Mesendoderm (in vitro differentiated cells): ENCODE data around the gene TRIM52.
"Not testable (repeated sequence)": the region's sequence is repeated elsewhere in the genome, so short reads cannot be mapped to it uniquely, and the experiment has no call there.

Source experiments
- DNase-seq: peaks from one replicate; pipeline ENCODE4 v3.0.0; 2013
- H2AK5ac ChIP-seq: 2 replicates; pipeline ENCODE4 v1.6.1; 2013; ENCODE audit warnings: low read length, inconsistent platforms
- H2BK120ac ChIP-seq: 2 replicates; pipeline ENCODE4 v1.6.1; 2013; ENCODE audit warnings: low read depth, mild to moderate bottlenecking, low read length, moderate library complexity, mixed read lengths
- H2BK15ac ChIP-seq: replicated peaks from 2 replicates; pipeline ENCODE4 v1.6.1; 2013; ENCODE audit warnings: low read depth, mild to moderate bottlenecking, moderate library complexity
- H2BK5ac ChIP-seq: 2 replicates; pipeline ENCODE4 v1.6.1; 2013; ENCODE audit warnings: low read length, inconsistent platforms
- H3K18ac ChIP-seq: 2 replicates; pipeline ENCODE4 v1.6.1; 2013; ENCODE audit warnings: mild to moderate bottlenecking, low read length, mixed read lengths
- H3K23ac ChIP-seq: one replicate; pipeline ENCODE4 v1.6.1; 2013; ENCODE audit warnings: low read length
- H3K27ac ChIP-seq: 2 replicates; pipeline ENCODE4 v1.5.1; 2013; ENCODE audit warnings: low read depth, mild to moderate bottlenecking, inconsistent platforms, low read length, moderate library complexity
- H3K27me3 ChIP-seq: 2 replicates; pipeline ENCODE4 v1.6.1; 2013; ENCODE audit warnings: low read length, control low read depth, mild to moderate bottlenecking, inconsistent platforms; ENCODE audit not compliant: insufficient read depth, poor library complexity
- H3K36me3 ChIP-seq: 2 replicates; pipeline ENCODE4 v1.6.1; 2013; ENCODE audit warnings: low read length, inconsistent platforms; ENCODE audit not compliant: control insufficient read depth, insufficient read depth
- H3K4ac ChIP-seq: one replicate; pipeline ENCODE4 v1.6.1; 2013; ENCODE audit warnings: low read depth, mild to moderate bottlenecking, low read length, moderate library complexity
- H3K4me1 ChIP-seq: 2 replicates; pipeline ENCODE4 v1.6.1; 2013; ENCODE audit warnings: low read depth, low read length, inconsistent platforms; ENCODE audit not compliant: control insufficient read depth
- H3K4me2 ChIP-seq: 2 replicates; pipeline ENCODE4 v1.6.1; 2013; ENCODE audit warnings: low read length
- H3K4me3 ChIP-seq: 2 replicates; pipeline ENCODE4 v1.5.1; 2013; ENCODE audit warnings: mild to moderate bottlenecking, low read length
- H3K56ac ChIP-seq: one replicate; pipeline ENCODE4 v1.6.1; 2013; ENCODE audit warnings: low read length
- H3K79me1 ChIP-seq: 2 replicates; pipeline ENCODE4 v1.6.1; 2013; ENCODE audit warnings: low read length, inconsistent platforms
- H3K79me2 ChIP-seq: 2 replicates; pipeline ENCODE4 v1.6.1; 2013; ENCODE audit warnings: mild to moderate bottlenecking, low read length; ENCODE audit not compliant: control insufficient read depth, insufficient read depth
- H3K9ac ChIP-seq: 2 replicates; pipeline ENCODE4 v1.6.1; 2013; ENCODE audit warnings: low read length, inconsistent platforms
- H4K5ac ChIP-seq: one replicate; pipeline ENCODE4 v1.6.1; 2013; ENCODE audit warnings: low read length
- H4K8ac ChIP-seq: one replicate; pipeline ENCODE4 v1.6.1; 2013; ENCODE audit warnings: low read depth, mild to moderate bottlenecking, control low read depth, low read length, moderate library complexity
- WGBS: extraction: QIAGEN DNeasy Blood & Tissue Kit; methylation state at CpG from one replicate; pipeline ENCODE4 v1.1.7; 2013; ENCODE audit warnings: low lambda C conversion rate, missing lambda C conversion rate; ENCODE audit not compliant: insufficient coverage; ENCODE audit errors: extremely low coverage; 5-methylcytosine and 5-hydroxymethylcytosine counted together

The TRIM52 gene

DNA sequence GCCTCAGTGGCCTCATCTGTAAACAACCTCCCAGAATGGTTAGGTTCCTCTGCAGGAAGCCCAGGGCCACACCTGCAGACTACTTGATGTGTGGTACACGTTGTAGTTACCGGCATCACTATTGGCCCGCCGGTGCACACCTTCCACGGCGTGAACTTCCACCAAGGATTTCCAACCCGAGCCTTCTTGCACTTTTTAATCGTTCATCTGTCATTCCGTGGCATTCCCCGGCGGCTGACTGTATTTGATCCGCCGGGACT, 43.2 kb downstream of the TRIM52 start:
- Histone ChIP-seq H3K4me1 (peaks cover 1% of the 10 kb centered on the region), H4K5ac (no peak overlapping the region), H3K4me2 (peak overlapping the region; percentile 82), H4K8ac (no peak overlapping the region), H3K9ac (peak overlapping the region; percentile 33), H2AK5ac (no peak overlapping the region), H3K27me3 (no peaks in the 10 kb centered on the region), H2BK15ac (no peak overlapping the region), H2BK120ac (no peak overlapping the region), H3K56ac (no peak overlapping the region), H3K79me2 (no peaks in the 10 kb centered on the region), H3K4ac (no peak overlapping the region), H3K23ac (no peak overlapping the region), H3K27ac (no peak overlapping the region), H3K4me3 (peak overlapping the region; percentile 24), H3K79me1 (no peaks in the 10 kb centered on the region), H2BK5ac (no peak overlapping the region), H3K36me3 (no peaks in the 10 kb centered on the region), H3K18ac (no peak overlapping the region)
- no peak for DNase-seq
- WGBS, result no CpG with 5 or more reads among the region's 13 CpGs

DNA sequence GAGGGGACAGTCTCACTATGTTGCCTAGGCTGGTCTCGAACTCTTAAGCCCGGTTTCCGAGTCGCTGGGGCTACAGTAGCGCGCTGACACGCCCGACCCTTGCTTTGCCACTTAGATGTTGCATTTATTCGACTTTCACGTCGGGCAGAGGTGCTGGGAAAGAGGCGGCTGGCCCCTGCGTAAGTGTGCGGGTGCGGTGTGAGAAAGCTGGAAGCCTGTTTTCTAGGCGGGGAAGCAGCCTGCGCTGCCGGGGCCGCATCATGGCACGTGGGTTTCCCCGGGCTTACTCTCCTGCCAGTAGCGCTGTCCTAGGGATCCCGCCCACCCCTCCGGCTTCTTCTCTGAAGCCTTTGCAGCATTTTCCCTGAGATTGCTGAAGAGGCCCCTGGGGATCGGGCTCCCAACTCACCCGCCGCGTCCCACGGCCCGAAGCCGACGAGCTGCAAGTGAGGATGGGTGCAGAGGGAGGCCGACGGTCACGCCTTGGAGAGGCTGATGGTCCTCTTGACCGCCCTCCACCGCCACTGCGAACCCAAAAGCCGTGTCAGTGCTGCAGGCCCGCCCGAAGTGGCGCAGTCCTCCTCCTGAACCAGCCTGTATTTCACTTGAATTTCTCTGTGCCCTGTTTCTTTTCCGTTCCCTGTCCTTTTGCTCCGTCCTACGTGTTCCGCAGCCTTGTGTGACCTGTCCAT, 43.7 kb downstream of the TRIM52 start:
- H3K4me3 ChIP-seq, result peak overlapping the region; percentile 24
- no peak overlapping the region for H3K23ac ChIP-seq
- no peak overlapping the region for H4K8ac ChIP-seq
- no CpG with 5 or more reads among the region's 46 CpGs for WGBS
- H3K27me3 ChIP-seq, result no peaks in the 10 kb centered on the region
- H3K36me3 ChIP-seq, result no peaks in the 10 kb centered on the region
- no peaks in the 10 kb centered on the region for H3K79me2 ChIP-seq
- no peak overlapping the region for H3K4ac ChIP-seq
- no peaks in the 10 kb centered on the region for H3K79me1 ChIP-seq
- no peak overlapping the region for H2BK5ac ChIP-seq
- H2BK120ac ChIP-seq, result no peak overlapping the region
- H4K5ac ChIP-seq, result no peak overlapping the region
- H3K27ac ChIP-seq, result no peak overlapping the region
- no peak overlapping the region for H2BK15ac ChIP-seq
- H3K4me1 ChIP-seq, result peaks cover 1% of the 10 kb centered on the region
- H3K18ac ChIP-seq, result no peak overlapping the region
- peak; percentile 81 for DNase-seq
- no peak overlapping the region for H2AK5ac ChIP-seq
- H3K56ac ChIP-seq, result peak overlapping the region; percentile 59
- peak overlapping the region; percentile 82 for H3K4me2 ChIP-seq
- peak overlapping the region; percentile 33 for H3K9ac ChIP-seq

DNA sequence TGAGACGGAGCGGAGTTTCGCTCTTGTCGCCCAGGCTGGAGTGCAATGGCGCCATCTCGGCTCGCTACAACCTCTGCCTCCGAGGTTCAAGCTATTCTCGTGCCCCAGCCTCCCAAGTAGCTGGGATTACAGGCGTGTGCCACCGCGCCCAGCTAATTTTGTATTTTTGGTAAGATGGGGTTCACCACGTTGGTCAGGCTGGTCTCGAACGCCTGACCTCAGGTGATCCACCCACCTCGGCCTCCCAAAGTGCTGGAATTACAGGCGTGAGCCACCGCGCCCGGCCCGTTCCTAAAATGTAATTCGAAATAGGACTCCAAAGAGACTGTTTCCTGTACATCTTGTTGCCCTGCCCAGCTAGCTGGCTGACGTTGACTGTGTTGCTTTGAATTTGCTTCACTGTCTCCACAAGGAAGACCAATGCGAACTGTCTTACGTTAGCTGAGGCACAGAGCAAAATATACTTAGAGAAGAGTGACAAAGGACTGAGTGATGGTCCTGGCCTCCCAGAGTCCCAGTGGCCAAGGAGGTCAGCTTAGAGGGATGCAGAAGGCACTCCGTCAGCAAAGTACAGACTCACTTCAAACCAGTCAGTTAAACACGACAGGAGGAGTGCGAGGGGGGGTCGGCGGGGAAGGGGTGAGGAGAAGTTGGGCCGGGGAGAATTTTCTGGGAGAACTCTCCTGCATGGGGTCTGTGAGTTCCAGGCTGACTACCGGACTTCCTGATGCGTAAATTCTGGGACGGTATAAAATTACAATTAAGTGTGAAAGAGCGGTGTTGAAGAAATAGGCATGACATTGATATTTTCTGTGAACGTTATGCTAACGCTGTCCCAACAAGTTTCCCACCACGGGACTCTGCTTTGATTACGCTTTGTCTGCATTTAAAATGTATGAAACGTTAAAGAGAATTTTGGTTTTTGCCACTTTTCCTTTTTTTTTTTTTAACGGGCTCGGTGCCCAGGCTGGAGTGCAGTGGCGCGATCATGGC, 44.6 kb downstream of the TRIM52 start:
- H3K4me2 ChIP-seq, result no peak overlapping the region
- no peak overlapping the region for H2BK120ac ChIP-seq
- H3K27ac ChIP-seq, result no peak overlapping the region
- no peaks in the 10 kb centered on the region for H3K4me1 ChIP-seq
- no peak overlapping the region for H3K18ac ChIP-seq
- H3K23ac ChIP-seq, result no peak overlapping the region
- no peaks in the 10 kb centered on the region for H3K27me3 ChIP-seq
- H3K9ac ChIP-seq, result no peak overlapping the region
- DNase-seq, result no peak
- H3K36me3 ChIP-seq, result no peaks in the 10 kb centered on the region
- no peaks in the 10 kb centered on the region for H3K79me2 ChIP-seq
- no peaks in the 10 kb centered on the region for H3K79me1 ChIP-seq
- no peak overlapping the region for H2BK5ac ChIP-seq
- no peak overlapping the region for H2AK5ac ChIP-seq
- no CpG with 5 or more reads among the region's 44 CpGs for WGBS
- H2BK15ac ChIP-seq, result no peak overlapping the region
- H3K4ac ChIP-seq, result no peak overlapping the region
- H4K8ac ChIP-seq, result no peak overlapping the region
- no peak overlapping the region for H3K56ac ChIP-seq
- no peak overlapping the region for H3K4me3 ChIP-seq
- H4K5ac ChIP-seq, result no peak overlapping the region

DNA sequence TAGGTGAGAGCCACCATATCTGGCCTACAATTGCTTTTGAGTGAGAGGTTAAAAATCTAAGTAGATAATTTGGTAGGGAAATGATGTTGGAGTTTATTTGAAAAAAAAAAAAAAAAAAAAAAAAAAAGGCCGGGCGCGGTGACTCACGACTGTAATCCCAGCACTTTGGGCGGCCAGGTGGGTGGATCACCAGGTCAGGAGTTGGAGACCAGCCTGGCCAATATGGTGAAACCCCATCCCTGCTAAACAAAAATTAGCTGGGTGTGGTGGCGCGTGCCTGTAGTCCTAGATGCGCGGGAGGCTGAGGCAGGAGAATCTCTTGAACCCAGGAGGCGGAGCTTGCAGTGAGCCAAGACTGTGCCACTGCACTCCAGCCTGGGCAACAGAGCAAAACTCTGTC, 46.7 kb downstream of the TRIM52 start:
- H3K23ac ChIP-seq, H3K36me3 ChIP-seq, H2AK5ac ChIP-seq, H3K27me3 ChIP-seq, H3K9ac ChIP-seq, H3K27ac ChIP-seq, H4K5ac ChIP-seq, H2BK15ac ChIP-seq, H3K4me3 ChIP-seq, DNase-seq, H2BK120ac ChIP-seq, H4K8ac ChIP-seq, H2BK5ac ChIP-seq, H3K4me1 ChIP-seq, H3K79me2 ChIP-seq, H3K56ac ChIP-seq, H3K18ac ChIP-seq, H3K4ac ChIP-seq, H3K79me1 ChIP-seq, H3K4me2 ChIP-seq: not testable (repeated sequence)
- no CpG with 5 or more reads among the region's 10 CpGs for WGBS

DNA sequence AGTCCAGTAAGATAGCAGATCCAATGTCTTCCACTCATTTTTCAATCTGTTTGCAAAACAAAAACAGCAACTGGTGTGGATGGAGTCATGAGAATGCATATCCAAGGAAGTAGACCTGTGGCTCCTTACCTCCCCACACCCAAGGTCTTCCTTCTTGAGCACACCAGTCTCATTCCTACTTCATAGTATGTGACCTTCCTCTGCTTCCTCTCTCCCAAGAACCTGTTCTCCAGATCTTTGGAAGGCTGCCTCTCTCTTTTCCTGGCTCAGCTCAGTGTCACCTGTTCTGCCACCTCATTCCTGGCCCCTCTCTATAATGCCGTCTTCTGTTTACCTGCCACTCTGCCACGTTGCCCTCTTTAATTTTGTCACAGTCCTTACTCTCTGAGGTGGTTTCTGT, 48.0 kb downstream of the TRIM52 start:
- Histone ChIP-seq H2BK120ac (no peak overlapping the region), H3K56ac (no peak overlapping the region), H3K9ac (no peak overlapping the region), H3K79me2 (no peaks in the 10 kb centered on the region), H3K4me1 (no peaks in the 10 kb centered on the region), H3K27ac (no peak overlapping the region), H3K23ac (no peak overlapping the region), H2AK5ac (no peak overlapping the region), H3K36me3 (no peaks in the 10 kb centered on the region), H3K27me3 (no peaks in the 10 kb centered on the region), H3K4me3 (no peak overlapping the region), H3K4ac (no peak overlapping the region), H2BK15ac (no peak overlapping the region), H3K18ac (no peak overlapping the region), H4K8ac (no peak overlapping the region), H3K79me1 (no peaks in the 10 kb centered on the region), H4K5ac (no peak overlapping the region), H2BK5ac (no peak overlapping the region), H3K4me2 (no peak overlapping the region)
- no peak for DNase-seq
- WGBS, result no CpG with 5 or more reads among the region's 2 CpGs
